WTC11 (cell line): ENCODE measurements around the gene ELOVL5. TPM values are rescaled to one million over a fixed set of nuclear protein-coding genes. Genes with fewer than 3 reads are reported as not detected.

Source experiments
- ARID4B ChIP-seq: sonication (generic); formaldehyde crosslinking; IDR thresholded peaks from 2 replicates; pipeline ENCODE4 v1.8.0; 2023; ENCODE audit warnings: missing genetic modification reagents, mild to moderate bottlenecking, borderline replicate concordance
- CTCF ChIP-seq: fragments of 200-600 bp; IDR thresholded peaks from 2 replicates; pipeline ENCODE4 v1.8.0; 2022; ENCODE audit warnings: antibody characterized with exemption
- GRHL2 ChIP-seq: fragments of 250-450 bp; sonication (Bioruptor Pico); IDR thresholded peaks from 2 replicates; pipeline ENCODE4 v1.8.0; 2022; ENCODE audit warnings: mild to moderate bottlenecking, moderate library complexity; ENCODE audit not compliant: insufficient replicate concordance, severe bottlenecking
- NFYB ChIP-seq: sonication (generic); formaldehyde crosslinking; conservative IDR thresholded peaks from 2 replicates; pipeline ENCODE4 v1.8.0; 2022; ENCODE audit warnings: low read depth, missing genetic modification reagents
- OVOL2 ChIP-seq: fragments of 250-450 bp; sonication (Bioruptor Pico); IDR thresholded peaks from 2 replicates; pipeline ENCODE4 v1.9.0; 2021; ENCODE audit warnings: mild to moderate bottlenecking, borderline replicate concordance
- PREB ChIP-seq: sonication (generic); formaldehyde crosslinking; IDR thresholded peaks from 2 replicates; pipeline ENCODE4 v1.8.1; 2022; ENCODE audit warnings: mild to moderate bottlenecking, missing genetic modification reagents, moderate library complexity, borderline replicate concordance
- ZBTB21 ChIP-seq: sonication (generic); formaldehyde crosslinking; IDR thresholded peaks from 2 replicates; pipeline ENCODE4 v1.8.1; 2023; ENCODE audit warnings: mild to moderate bottlenecking, missing genetic modification reagents, borderline replicate concordance
- ZNF138 ChIP-seq: sonication (generic); formaldehyde crosslinking; conservative IDR thresholded peaks from 2 replicates; pipeline ENCODE4 v1.8.1; 2022; ENCODE audit warnings: mild to moderate bottlenecking, moderate library complexity, missing genetic modification reagents
- ZNF219 ChIP-seq: sonication (generic); formaldehyde crosslinking; IDR thresholded peaks from 2 replicates; pipeline ENCODE4 v1.8.0; 2023; ENCODE audit warnings: missing genetic modification reagents, mild to moderate bottlenecking, borderline replicate concordance
- ZNF512 ChIP-seq: sonication (generic); formaldehyde crosslinking; IDR thresholded peaks from 2 replicates; pipeline ENCODE4 v1.8.1; 2022; ENCODE audit warnings: missing genetic modification reagents, borderline replicate concordance
- total RNA-seq: library from RNA; stranded (reverse); gene quantifications from 3 replicates; pipeline ENCODE4 v1.2.3, GENCODE V29; 2021
- TF ChIP-seq, protein P1 (sequence below): sonication (generic); formaldehyde crosslinking; IDR thresholded peaks from 2 replicates; pipeline ENCODE4 v1.8.1; 2023; ENCODE audit warnings: mild to moderate bottlenecking, missing genetic modification reagents, moderate library complexity
- TF ChIP-seq, protein P2 (sequence below): sonication (generic); formaldehyde crosslinking; IDR thresholded peaks from 2 replicates; pipeline ENCODE4 v1.8.0; 2022; ENCODE audit warnings: mild to moderate bottlenecking, missing genetic modification reagents
- TF ChIP-seq, protein P3 (sequence below): fragments of 250-450 bp; sonication (Bioruptor Pico); IDR thresholded peaks from 2 replicates; pipeline ENCODE4 v2.1.2; 2022; ENCODE audit warnings: mild to moderate bottlenecking, moderate library complexity

The ELOVL5 gene
- total RNA-seq, 1 experiment from 2014 or later = 122 TPM

DNA sequence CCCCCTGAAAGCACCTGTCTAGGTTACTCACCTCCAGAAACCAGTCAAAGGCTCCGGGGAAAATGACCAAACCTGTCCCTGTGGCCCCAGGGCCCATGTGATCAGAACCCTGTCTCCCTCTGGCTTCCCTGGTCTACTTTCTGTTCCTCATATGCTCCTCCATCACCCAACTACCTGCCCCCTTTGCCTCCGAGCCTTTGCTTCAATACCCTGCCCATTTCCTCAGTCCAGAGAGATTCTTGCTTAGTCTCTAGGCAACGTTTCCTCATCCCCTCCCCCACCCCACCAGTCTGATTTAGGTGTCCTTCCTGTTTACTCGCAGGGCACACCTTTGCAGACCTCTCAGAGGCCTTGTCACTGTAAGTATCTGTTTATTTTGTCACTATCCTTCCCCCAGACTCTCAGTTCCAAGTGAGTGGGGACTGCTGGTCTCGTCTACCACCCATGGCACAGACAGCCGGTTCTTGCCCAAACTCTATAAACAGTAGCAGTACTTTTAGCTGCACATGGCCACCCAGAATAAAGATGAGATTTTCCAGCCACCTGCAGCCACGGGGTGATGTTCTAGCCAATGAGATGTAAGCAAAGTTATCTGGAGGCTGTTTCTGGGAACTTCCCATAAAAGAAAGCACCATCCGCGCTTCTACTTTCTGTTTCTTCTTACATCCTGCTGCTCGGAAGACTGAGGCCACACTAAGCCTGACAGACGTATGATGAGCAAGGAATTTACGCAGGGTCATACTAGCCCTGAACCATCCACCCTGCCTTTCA, 13.3 kb downstream of the ELOVL5 start (continued):
- TF ChIP-seq ZNF512 (CRISPR knock-in tag) (no peak), ZNF138 (CRISPR knock-in tag) (no peak), PREB (no peak), ZNF219 (CRISPR knock-in tag) (no peak), ZBTB21 (no peak), ARID4B (CRISPR knock-in tag) (no peak), GRHL2 (CRISPR knock-in tag) (no peak), OVOL2 (no peak), CTCF (no peak), NFYB (CRISPR knock-in tag) (no peak)
- TF ChIP-seq, protein P1, sequence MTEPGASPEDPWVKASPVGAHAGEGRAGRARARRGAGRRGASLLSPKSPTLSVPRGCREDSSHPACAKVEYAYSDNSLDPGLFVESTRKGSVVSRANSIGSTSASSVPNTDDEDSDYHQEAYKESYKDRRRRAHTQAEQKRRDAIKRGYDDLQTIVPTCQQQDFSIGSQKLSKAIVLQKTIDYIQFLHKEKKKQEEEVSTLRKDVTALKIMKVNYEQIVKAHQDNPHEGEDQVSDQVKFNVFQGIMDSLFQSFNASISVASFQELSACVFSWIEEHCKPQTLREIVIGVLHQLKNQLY (CRISPR knock-in tag) = no peak
- TF ChIP-seq, protein P2, sequence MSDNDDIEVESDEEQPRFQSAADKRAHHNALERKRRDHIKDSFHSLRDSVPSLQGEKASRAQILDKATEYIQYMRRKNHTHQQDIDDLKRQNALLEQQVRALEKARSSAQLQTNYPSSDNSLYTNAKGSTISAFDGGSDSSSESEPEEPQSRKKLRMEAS (CRISPR knock-in tag) = no peak
- TF ChIP-seq, protein P3, sequence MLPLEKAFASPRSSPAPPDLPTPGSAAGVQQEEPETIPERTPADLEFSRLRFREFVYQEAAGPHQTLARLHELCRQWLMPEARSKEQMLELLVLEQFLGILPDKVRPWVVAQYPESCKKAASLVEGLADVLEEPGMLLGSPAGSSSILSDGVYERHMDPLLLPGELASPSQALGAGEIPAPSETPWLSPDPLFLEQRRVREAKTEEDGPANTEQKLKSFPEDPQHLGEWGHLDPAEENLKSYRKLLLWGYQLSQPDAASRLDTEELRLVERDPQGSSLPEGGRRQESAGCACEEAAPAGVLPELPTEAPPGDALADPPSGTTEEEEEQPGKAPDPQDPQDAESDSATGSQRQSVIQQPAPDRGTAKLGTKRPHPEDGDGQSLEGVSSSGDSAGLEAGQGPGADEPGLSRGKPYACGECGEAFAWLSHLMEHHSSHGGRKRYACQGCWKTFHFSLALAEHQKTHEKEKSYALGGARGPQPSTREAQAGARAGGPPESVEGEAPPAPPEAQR (CRISPR knock-in tag) = no peak
